Tongue (tissue), 1 donor: ENCODE measurements around the gene GTPBP8. TPM values are rescaled to one million over a fixed set of nuclear protein-coding genes. Genes with fewer than 3 reads are reported as not detected.

ENCODE experiments used
- total RNA-seq: library from RNA; depleted of rRNA; stranded (reverse); fragments of >200 nt; gene quantifications from one replicate; pipeline ENCODE4 v1.2.3, GENCODE V29; 2014

GTPBP8 gene
- total RNA-seq, 1 donor from 2014 or later: 38.8 TPM

Other genes with a start within 250 kb of the GTPBP8 start
- gene CD200R1L, start 144.1 kb upstream of the GTPBP8 start, total RNA-seq: not detected
- gene CD200R1, start 15.9 kb upstream of the GTPBP8 start, total RNA-seq: 4.6 TPM
- gene BOC, start 220.6 kb downstream of the GTPBP8 start, total RNA-seq: 95.9 TPM